B cell (primary cell): ENCODE measurements around the gene SLC2A1.

Experiments
- CTCF ChIP-seq: fragments of 200-600 bp; IDR thresholded peaks from one replicate; pipeline ENCODE4 v1.8.0; 2022; ENCODE audit warnings: antibody characterized with exemption, mild to moderate bottlenecking
- EZH2 ChIP-seq: IDR thresholded peaks from 2 replicates; pipeline ENCODE4 v1.6.1; 2012; ENCODE audit warnings: borderline replicate concordance, low read depth, mild to moderate bottlenecking, moderate library complexity, low read length; ENCODE audit not compliant: insufficient read depth, poor library complexity, severe bottlenecking

- TF ChIP-seq CTCF: no peak
- no peak for TF ChIP-seq EZH2
Measured at GRCh38 chr1:42966688-42967612, 8.3 kb upstream of the SLC2A1 start.
